Activated CD4-positive, alpha-beta T cell treated with anti-CD3 and anti-CD28 coated beads for 36 hours (primary cell): Measurements from ENCODE around the gene DPYD. TPM values are rescaled to one million over a fixed set of nuclear protein-coding genes. Genes with fewer than 3 reads are reported as not detected.

ENCODE experiments used
- ATAC-seq: fragments of 200-7000 bp; cut with Tn5 transposase; one replicate; pipeline ENCODE4 v1.10.0; 2021; ENCODE audit warnings: mild to moderate bottlenecking, moderate library complexity
- CTCF ChIA-PET: fragments of 350-600 bp; sonication (Branson Sonifier 250); formaldehyde crosslinking; loops from one replicate; lab custom pipeline; 2021; ENCODE audit warnings: antibody characterized with exemption; lab: Charles Lee
- POLR2A ChIA-PET: fragments of 350-600 bp; sonication (Branson Sonifier 250); formaldehyde crosslinking; loops from one replicate; lab custom pipeline; 2021; ENCODE audit warnings: antibody characterized with exemption, inconsistent platforms; lab: Charles Lee
- DNase-seq: peaks from one replicate; pipeline ENCODE4 v3.0.0-alpha.2; 2020
- H3K27ac Mint-ChIP-seq: one replicate; pipeline ENCODE4 v1.8.0; 2021; ENCODE audit warnings: mixed read lengths
- H3K27me3 Mint-ChIP-seq: one replicate; pipeline ENCODE4 v1.8.0; 2021; ENCODE audit warnings: mixed read lengths
- H3K36me3 Mint-ChIP-seq: one replicate; pipeline ENCODE4 v1.8.0; 2021; ENCODE audit warnings: low read depth, mixed read lengths
- H3K4me1 Mint-ChIP-seq: one replicate; pipeline ENCODE4 v1.8.0; 2021; ENCODE audit warnings: mixed read lengths
- H3K4me3 Mint-ChIP-seq: one replicate; pipeline ENCODE4 v1.8.0; 2021; ENCODE audit warnings: mild to moderate bottlenecking, moderate library complexity, mixed read lengths
- H3K9me3 Mint-ChIP-seq: one replicate; pipeline ENCODE4 v1.8.0; 2021; ENCODE audit warnings: low read depth, mixed read lengths
- intact Hi-C, 2 experiments: fragments of 100-400 bp; cut with DNase I in 1 of 2; cut with micrococcal nuclease in 1 of 2; formaldehyde crosslinking; loops; one replicate each; pipeline versions ENCODE4 v1.14.2 to v1.15.1; 2022 to 2024; cut with DNase I, micrococcal nuclease
- total RNA-seq, 2 experiments: library from RNA; stranded (reverse); gene quantifications; one replicate each; pipeline ENCODE4 v1.2.3, GENCODE V29; 2021

The DPYD gene
- total RNA-seq, 2 experiments from 2014 or later = 6.8 to 7.1 TPM

DNA sequence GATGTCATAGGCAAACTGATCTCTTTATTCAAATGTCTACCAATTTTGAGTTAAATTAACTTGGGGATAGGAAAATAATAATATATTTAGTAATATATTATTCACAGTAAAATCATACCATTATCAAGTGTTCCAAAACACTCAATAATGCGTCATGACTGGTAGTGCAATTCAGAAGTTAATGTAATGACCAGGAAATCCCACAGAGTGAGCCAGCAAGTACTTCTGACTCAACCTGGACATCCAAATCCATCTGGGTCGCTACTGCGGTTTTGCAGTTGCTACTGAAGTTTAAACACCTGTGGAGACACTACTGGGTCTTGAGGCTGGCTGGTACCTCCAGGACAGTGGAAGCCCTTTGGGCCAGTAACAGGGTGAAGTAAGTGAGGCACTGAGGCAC, 44.8 kb downstream of the DPYD start:
- H3K27me3 Mint-ChIP-seq = no peaks in the 10 kb centered on the region
- ChIA-PET CTCF (no interaction called here), POLR2A (no interaction called here)
- peaks cover 23% of the 10 kb centered on the region for H3K36me3 Mint-ChIP-seq
- H3K4me1 Mint-ChIP-seq = peaks cover 13% of the 10 kb centered on the region
- H3K9me3 Mint-ChIP-seq = no peaks in the 10 kb centered on the region
- DNase-seq = no peak
- intact Hi-C loops = no loop called here
- no peak overlapping the region for H3K27ac Mint-ChIP-seq
- ATAC-seq = no peak
- no peak overlapping the region for H3K4me3 Mint-ChIP-seq

DNA sequence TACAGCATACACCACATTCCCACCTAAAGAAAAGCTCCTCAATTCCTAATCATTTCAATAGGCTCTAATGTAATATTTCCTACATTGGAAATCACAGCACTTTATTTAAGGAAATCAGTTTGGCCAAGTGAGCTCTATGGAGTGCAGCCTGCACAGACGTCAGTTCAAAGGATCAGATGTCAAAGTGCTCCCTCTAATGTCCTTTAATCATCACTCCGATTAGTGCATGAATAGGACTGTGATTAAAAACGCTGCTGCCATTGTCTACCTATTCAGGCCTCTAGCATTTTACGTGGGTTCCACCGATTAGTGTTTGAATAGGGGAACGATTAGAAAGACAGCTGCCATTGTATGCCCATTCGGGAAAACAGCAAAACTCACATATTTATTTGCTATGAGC, 50.2 kb downstream of the DPYD start:
- peaks cover 22% of the 10 kb centered on the region for H3K36me3 Mint-ChIP-seq
- CTCF ChIA-PET = interaction anchor here (1.3 to 1.4 kb wide), 2 partner anchors 19 to 21 kb away, joined by 4 to 5 read pairs; no protein-coding TSS in a partner anchor

DNA sequence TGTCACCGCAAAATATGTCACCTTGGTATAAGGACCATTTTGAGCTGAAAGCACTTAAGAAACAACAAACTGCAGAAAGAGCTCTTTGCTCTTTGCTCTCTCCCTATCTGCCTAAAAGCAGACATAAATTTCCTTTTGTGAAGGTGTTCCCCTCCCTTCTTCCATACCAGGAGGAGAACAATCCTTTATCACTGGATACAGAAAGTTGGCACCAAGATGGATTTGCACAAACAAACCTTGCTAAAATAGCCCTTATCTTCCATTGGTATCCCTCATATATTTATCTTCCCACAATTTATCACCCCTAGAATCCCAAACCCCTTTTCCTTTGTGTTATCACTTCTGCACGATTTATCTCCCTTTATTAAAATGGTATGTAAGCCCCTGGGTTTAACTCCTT, 51.4 kb downstream of the DPYD start:
- Mint-ChIP-seq H3K36me3 (peaks cover 22% of the 10 kb centered on the region), H3K4me1 (peaks cover 24% of the 10 kb centered on the region), H3K27ac (no peak overlapping the region), H3K27me3 (no peaks in the 10 kb centered on the region), H3K9me3 (peaks cover 7% of the 10 kb centered on the region), H3K4me3 (no peak overlapping the region)
- intact Hi-C loops = no loop called here
- DNase-seq (no peak), ATAC-seq (no peak)
- POLR2A ChIA-PET = no interaction called here
- CTCF ChIA-PET = interaction anchor here (2.8 kb wide), 1 partner anchor 9 kb away, joined by 8 read pairs; no protein-coding TSS in a partner anchor

More for the DNA sequence above, 50.2 kb downstream of the DPYD start:
- ATAC-seq (no peak), DNase-seq (no peak)
- no peaks in the 10 kb centered on the region for H3K27me3 Mint-ChIP-seq
- H3K27ac Mint-ChIP-seq = no peak overlapping the region
- POLR2A ChIA-PET = no interaction called here
- intact Hi-C loops = no loop called here
- H3K4me3 Mint-ChIP-seq = no peak overlapping the region
- H3K4me1 Mint-ChIP-seq = peaks cover 14% of the 10 kb centered on the region
- H3K9me3 Mint-ChIP-seq = peaks cover 7% of the 10 kb centered on the region

DNA sequence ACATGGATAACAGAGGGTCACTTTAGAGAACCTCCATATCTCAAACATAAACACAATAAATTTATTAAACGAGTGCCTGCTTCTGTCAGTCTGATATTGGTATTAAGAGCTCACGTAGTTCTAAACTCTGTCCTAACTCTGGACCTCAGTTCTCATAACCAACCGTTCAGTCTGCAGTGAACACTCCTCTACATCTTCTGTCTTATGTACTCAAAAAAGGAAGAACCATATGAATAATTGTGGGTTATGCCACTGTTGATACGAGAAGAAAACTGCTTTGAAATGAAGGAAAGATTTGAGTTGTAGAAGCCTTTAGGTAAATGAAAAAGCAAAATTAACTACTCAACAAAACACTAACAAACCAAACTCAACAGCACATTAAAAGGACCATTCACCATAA, 53.7 kb downstream of the DPYD start:
- H3K9me3 Mint-ChIP-seq = peaks cover 7% of the 10 kb centered on the region
- no peak overlapping the region for H3K27ac Mint-ChIP-seq
- peaks cover 28% of the 10 kb centered on the region for H3K4me1 Mint-ChIP-seq
- DNase-seq = no peak
- no peaks in the 10 kb centered on the region for H3K27me3 Mint-ChIP-seq
- ChIA-PET CTCF (interaction anchor here (2.8 kb wide), 1 partner anchor 11 kb away, joined by 8 read pairs; no protein-coding TSS in a partner anchor), POLR2A (no interaction called here)
- peaks cover 17% of the 10 kb centered on the region for H3K36me3 Mint-ChIP-seq
- ATAC-seq = no peak
- H3K4me3 Mint-ChIP-seq = no peak overlapping the region
- intact Hi-C loops = no loop called here

DNA sequence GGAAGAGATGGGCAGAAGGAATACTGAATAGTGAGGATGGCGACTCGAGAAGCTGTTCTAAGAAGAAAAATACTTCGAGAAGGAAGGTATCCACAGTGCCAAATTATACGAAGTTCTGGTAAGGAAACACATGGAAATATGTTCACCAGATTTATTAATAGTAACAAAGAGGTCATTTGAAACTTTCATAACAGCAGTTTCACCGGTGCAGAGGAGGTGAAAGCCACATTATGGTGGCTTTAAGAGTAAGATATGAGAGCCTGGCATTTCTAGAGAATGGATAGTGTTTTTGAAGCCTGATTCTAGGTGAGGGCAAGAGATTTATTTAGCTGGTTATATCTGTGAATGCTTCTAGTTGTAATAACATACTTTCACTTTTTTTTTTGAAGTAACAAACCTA, 56.2 kb downstream of the DPYD start:
- ChIA-PET POLR2A (no interaction called here), CTCF (no interaction called here)
- peaks cover 28% of the 10 kb centered on the region for H3K4me1 Mint-ChIP-seq
- no peak overlapping the region for H3K4me3 Mint-ChIP-seq
- H3K27ac Mint-ChIP-seq = peak overlapping the region; percentile 34
- peaks cover 7% of the 10 kb centered on the region for H3K9me3 Mint-ChIP-seq
- DNase-seq (no peak), ATAC-seq (no peak)
- peaks cover 16% of the 10 kb centered on the region for H3K36me3 Mint-ChIP-seq
- intact Hi-C loops = no loop called here
- H3K27me3 Mint-ChIP-seq = no peaks in the 10 kb centered on the region

DNA sequence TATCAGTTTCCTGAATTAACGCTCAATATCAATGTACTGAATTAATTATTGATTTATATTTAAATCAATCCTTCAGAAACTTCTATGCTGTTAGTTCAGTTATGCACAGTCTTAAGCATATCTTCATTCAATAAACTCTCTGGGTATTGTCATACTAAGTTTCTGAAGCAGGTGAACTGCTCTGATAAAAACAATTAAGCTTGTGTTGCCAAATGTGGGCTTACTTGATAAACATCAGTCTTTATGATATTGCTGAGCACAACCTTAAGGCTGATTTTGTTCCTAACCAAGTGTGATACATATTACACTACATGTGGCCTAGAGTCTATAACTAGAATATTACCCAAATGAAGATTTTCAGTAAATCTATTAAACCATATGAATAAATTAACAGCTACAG, 67.6 kb downstream of the DPYD start:
- DNase-seq = no peak
- Mint-ChIP-seq H3K4me1 (peaks cover 14% of the 10 kb centered on the region), H3K9me3 (no peaks in the 10 kb centered on the region), H3K36me3 (peaks cover 8% of the 10 kb centered on the region), H3K4me3 (no peak overlapping the region), H3K27me3 (no peaks in the 10 kb centered on the region), H3K27ac (no peak overlapping the region)
- intact Hi-C loops = no loop called here
- CTCF ChIA-PET = no interaction called here
- POLR2A ChIA-PET = no interaction called here
- ATAC-seq = no peak

DNA sequence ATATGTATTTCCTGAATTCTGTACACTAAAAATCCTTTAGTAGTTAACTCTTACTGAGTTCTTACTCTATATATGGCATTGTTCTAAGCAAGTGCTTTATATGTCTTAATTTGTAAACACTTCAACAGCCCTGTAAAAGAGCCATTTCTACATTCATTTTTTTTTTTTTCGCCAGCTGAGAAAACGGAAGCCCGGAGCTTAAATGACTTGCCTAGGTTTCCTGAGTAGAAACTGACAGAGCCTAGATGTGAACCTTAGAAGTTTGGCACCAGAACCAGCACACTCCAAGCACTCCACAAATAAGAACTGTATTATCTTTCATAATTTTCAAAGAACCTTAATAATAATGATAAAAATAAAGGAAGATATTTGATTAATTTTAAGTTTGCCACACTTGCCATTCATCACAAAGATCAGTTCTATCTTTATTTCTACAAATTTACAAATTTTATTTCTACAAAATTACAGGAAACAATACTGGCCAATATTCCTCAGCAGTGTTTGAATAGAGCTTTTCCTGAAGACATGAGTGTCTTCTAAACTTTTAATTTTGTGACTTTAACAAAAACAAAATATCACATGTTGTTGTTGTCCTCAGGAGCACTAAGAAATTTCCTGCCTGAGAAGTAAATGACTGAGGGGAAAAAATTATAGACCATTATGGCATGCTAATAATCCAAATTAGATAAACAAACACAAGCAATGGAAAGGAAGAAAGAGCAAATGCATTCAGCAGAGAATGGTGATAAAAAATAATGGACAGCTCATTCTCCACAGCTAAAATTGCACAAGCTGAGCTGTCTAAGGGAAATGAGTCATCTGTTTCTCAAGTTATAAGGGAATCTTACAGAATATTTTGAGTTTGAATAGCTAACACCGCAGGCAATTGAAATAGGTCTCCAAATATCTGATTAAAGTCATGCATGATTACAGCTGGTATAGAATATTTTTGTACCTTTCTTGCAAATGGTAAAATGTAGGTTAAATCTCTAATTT, 71.2 kb downstream of the DPYD start:
- Mint-ChIP-seq H3K9me3 (no peaks in the 10 kb centered on the region), H3K36me3 (peaks cover 6% of the 10 kb centered on the region), H3K27me3 (no peaks in the 10 kb centered on the region), H3K4me1 (peaks cover 14% of the 10 kb centered on the region), H3K27ac (peak overlapping the region; percentile 23), H3K4me3 (no peak overlapping the region)
- ChIA-PET POLR2A (no interaction called here), CTCF (interaction anchor here (0.7 kb wide), 1 partner anchor 21 kb away, joined by 4 read pairs; no protein-coding TSS in a partner anchor)
- peak; percentile 47 for ATAC-seq
- intact Hi-C loops = no loop called here
- no peak for DNase-seq

DNA sequence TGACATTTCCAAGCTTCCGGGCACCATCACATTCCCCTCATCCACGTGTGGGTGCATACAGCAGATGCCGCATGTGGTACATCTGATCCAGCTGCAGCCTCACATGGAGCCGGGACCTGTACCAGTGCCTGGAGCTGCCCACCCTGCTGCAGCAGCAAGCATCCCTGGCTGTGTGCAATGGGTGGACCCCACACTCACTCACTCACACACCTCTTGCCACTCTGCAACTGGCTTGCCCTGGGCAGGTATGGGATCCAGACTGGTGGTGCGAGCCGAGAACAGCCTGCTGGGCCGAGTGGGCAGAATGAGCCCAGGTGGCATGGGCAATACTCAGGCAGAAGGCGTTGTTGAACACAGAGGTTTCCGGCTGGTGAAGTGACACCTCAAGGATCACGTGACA, 75.0 kb downstream of the DPYD start:
- ChIA-PET POLR2A (no interaction called here), CTCF (interaction anchor here (0.6 to 0.9 kb wide), 2 partner anchors 28 to 425 kb away, joined by 3 read pairs; no protein-coding TSS in a partner anchor)
- Mint-ChIP-seq H3K27me3 (no peaks in the 10 kb centered on the region), H3K4me1 (peaks cover 11% of the 10 kb centered on the region), H3K36me3 (peaks cover 4% of the 10 kb centered on the region), H3K27ac (no peak overlapping the region), H3K9me3 (no peaks in the 10 kb centered on the region), H3K4me3 (no peak overlapping the region)
- DNase-seq (no peak), ATAC-seq (no peak)
- intact Hi-C loops = no loop called here

DNA sequence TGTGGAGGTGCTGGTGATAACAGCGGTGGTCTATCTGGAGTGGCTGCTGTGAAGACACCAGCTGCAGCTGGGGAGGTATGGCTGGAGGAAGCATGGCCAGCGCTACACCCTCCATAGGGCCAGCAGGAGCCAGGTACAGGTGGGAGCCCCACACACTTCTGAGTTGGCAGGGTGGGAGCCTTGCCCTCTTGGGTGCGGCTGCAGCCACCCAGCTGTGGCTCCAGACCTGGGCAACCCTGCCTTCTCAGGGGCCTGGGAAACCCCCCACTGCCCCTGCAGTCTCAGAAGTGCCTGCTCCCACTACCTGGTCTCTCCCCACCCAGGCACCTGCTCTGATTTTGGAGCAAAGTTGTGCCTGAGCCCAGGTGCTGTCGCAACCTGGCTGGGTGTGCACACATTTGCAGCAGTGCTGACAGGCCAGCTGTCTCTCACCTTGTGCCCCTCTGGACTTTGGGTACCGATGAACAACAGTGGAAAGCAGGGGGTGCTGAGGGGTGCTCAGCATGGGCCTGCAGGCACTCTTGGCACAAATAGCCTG, 76.2 kb downstream of the DPYD start:
- Mint-ChIP-seq H3K36me3 (peaks cover 4% of the 10 kb centered on the region), H3K9me3 (no peaks in the 10 kb centered on the region), H3K4me1 (peaks cover 3% of the 10 kb centered on the region), H3K27ac (no peak overlapping the region), H3K4me3 (no peak overlapping the region), H3K27me3 (no peaks in the 10 kb centered on the region)
- ChIA-PET CTCF (interaction anchor here (0.9 kb wide), 1 partner anchor 27 kb away, joined by 3 read pairs; no protein-coding TSS in a partner anchor), POLR2A (no interaction called here)
- DNase-seq = no peak
- no peak for ATAC-seq
- intact Hi-C loops = no loop called here

DNA sequence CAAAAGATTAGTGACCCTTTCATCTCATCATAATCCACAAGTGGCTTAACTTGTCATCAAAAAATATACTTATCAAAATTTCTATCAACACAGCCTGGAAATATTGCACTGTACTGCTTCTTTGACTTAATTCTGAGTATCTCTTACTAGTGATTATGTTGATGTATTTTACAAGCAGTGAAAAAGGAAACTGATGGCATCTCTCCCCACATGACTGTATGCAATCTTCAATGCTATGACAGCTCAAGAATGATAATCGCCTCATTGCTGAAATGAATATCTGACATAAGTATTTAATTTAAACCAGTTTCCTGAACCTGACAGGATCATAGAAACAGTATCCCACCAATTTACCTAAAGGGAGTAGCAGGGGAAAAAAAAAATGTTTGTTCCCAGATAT, 79.5 kb downstream of the DPYD start:
- H3K36me3 Mint-ChIP-seq = peaks cover 3% of the 10 kb centered on the region
- H3K4me1 Mint-ChIP-seq = no peaks in the 10 kb centered on the region
- no peaks in the 10 kb centered on the region for H3K27me3 Mint-ChIP-seq
- no peak for ATAC-seq
- CTCF ChIA-PET = no interaction called here
- no peak overlapping the region for H3K4me3 Mint-ChIP-seq
- intact Hi-C loops = no loop called here
- no peak overlapping the region for H3K27ac Mint-ChIP-seq
- DNase-seq = no peak
- POLR2A ChIA-PET = no interaction called here
- no peaks in the 10 kb centered on the region for H3K9me3 Mint-ChIP-seq

DNA sequence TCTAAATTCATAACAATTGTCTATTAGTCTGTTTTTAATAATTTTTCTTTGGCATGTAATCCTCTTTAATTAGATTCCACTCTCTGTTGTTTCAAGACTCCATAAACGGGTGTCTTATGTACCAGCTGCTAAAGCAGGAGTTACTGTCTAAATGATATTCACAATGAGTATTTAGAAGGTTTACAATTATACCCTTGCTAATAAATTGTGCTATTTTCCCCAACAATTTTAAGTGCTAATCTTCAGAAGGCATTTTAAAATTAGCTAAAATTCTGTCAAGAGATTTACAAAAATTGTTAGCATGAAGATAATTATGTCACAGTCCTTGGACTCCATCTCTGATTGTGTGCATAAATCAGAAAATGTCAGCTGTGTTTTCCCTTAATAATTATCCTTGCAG, 83.7 kb downstream of the DPYD start:
- POLR2A ChIA-PET = no interaction called here
- no peak for ATAC-seq
- no peaks in the 10 kb centered on the region for H3K4me1 Mint-ChIP-seq
- CTCF ChIA-PET = interaction anchor here (1.0 to 1.6 kb wide), 2 partner anchors 9 to 14 kb away, joined by 3 read pairs; no protein-coding TSS in a partner anchor
- H3K36me3 Mint-ChIP-seq = no peaks in the 10 kb centered on the region
- no peaks in the 10 kb centered on the region for H3K27me3 Mint-ChIP-seq
- no peak for DNase-seq
- H3K4me3 Mint-ChIP-seq = no peak overlapping the region
- no peak overlapping the region for H3K27ac Mint-ChIP-seq
- intact Hi-C loops = no loop called here
- no peaks in the 10 kb centered on the region for H3K9me3 Mint-ChIP-seq
